GM18951 (cell line): Measurements from ENCODE around the gene ABLIM1.

ENCODE experiments used
- POLR2A ChIP-seq: IDR thresholded peaks from 4 replicates; pipeline ENCODE4 v1.6.1; 2011; ENCODE audit warnings: mild to moderate bottlenecking; ENCODE audit not compliant: insufficient read length, insufficient read depth; ENCODE audit errors: extremely low read depth
- in situ Hi-C: fragments of 300-500 bp; cut with MboI; formaldehyde crosslinking; loops from one replicate; pipeline ENCODE4 v1.12.0; 2022; ENCODE audit warnings: low sequenced_read_pairs, mixed read lengths, inconsistent platforms; ENCODE audit not compliant: unreplicated experiment

ABLIM1 gene

DNA sequence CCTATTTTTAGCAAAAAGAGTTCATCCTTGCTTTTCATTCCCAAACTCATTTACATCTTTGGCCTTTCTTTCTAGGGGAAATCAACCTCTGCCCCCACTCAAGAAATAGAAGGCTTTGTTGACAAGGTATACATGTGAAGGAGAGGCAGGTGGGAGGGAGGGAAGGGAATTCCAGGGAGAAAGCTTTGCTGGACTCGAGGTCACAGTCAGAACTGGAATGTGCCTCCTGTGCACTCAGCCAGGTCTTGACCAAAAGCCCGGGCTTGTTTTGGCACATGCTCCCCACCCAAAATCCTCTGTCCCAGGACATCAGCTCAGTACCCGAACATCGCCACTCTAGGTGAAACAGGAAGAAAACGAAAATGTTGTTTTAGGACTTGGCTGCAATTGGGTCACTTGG is 61.3 kb downstream of the ABLIM1 start:
- TF ChIP-seq POLR2A, result no peak
- in situ Hi-C loops, result no loop called here

DNA sequence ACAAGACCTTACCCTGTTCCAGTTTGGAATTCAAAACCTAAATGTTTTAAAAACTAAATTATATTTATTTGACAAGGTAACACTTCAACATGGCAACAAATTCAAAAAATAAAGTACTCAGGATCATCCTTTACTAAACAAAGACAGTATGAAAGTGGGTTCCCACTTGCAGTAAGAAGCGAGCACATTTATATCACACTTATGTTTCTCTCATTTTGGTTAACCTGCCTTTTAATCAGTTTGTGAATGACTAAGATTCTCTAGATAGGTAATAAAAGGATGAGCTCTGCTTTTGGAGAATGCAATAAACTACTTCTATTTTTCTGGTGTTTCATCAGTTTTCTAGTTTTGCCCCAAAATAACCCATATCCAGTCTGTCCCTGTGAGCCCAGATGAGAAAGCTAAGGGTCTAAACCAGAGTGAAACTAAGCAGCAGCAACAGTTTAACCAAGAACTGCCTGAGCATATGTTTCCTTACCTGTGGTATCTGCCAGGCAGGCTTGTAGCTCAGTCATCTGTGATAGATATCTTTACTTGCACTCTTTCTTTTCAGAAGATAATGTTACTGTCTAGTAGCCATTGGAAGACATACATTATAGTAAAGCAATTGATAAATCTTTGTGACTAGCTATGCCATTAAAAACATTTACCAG is 64.1 kb downstream of the ABLIM1 start:
- in situ Hi-C loops, result no loop called here

DNA sequence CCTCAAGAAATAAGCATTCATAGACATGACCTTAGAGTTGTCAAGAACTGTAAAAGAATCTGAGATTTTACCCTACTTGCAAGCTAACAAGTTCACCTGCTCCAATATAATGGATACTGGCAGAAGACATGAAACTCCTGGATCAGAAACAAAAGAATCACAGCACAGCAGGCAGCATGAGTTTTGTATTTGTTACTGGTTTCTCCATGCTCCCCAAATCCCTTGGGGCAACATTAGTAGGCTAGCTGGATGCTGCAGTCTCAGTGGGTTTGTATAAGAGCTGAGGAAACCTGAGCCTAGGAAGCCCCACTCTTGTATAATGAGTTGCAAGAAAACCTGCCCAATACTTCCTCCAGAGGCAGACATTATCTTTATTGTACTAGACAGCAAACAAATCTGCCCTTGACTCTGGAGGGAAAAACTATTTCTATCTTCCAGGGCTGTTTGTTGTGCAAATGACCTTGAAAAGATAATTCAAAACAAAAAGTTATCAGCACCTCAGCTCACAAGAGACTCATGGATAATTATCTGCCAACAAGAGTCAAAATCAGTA is 64.8 kb downstream of the ABLIM1 start:
- TF ChIP-seq POLR2A, result no peak
- in situ Hi-C loops, result no loop called here

More for the DNA sequence above, 64.1 kb downstream of the ABLIM1 start:
- TF ChIP-seq POLR2A, result no peak

DNA sequence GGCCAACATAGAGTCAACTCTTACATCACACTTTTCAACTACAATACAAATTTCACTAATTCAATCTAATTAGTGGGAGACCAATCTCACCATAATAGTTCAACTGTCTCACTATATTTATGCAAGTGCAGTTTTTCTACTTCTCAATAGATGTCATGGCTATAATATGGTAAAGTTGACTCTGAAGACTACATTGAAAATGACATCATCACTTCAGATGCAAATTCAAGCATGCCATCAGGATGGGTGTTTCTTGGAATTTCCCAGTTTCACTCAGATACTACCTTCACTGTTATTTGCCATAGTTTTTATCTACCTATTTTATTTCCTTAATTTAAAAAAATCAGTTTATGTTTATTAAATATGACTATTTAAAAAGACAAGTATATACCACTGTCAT is 67.1 kb downstream of the ABLIM1 start:
- in situ Hi-C loops, result no loop called here
- no peak for TF ChIP-seq POLR2A

DNA sequence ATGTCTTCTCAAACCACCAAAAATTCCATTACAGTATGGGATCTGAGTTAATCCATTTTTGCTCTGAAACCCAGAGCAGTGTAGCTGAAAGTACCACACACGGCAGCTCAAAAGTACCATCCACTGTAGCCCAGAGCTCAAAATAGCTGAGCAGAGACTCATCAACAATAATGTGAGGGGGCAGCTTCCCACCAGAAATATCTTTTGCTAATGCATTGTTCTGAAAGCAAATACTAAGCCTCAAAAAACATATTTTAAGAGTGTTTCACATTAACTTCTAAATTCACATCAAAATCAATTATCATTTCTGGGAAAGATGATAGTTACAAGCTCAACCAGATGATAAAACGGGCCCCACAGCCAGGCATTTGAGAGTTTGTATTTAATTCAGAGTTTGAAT is 73.7 kb downstream of the ABLIM1 start:
- no peak for TF ChIP-seq POLR2A
- in situ Hi-C loops, result no loop called here

DNA sequence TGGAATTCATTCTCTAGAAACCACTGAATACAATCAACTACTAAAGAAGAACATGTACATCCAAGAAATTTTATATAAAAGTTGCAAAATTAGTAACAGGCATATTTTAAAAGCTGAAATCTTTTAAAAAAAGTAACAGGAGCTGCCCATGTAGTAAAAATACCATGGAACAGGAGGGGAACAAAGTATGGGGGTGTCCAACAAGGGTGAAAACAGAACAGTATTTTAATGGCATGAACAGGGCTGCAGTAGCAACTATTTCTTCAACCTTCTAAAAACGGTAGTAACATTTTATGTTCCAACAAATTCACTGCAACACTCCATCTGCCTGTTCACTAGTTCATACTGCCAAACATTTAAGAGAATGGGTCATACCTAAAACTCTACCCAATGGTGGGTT is 77.0 kb downstream of the ABLIM1 start:
- in situ Hi-C loops, result no loop called here
- TF ChIP-seq POLR2A, result no peak

DNA sequence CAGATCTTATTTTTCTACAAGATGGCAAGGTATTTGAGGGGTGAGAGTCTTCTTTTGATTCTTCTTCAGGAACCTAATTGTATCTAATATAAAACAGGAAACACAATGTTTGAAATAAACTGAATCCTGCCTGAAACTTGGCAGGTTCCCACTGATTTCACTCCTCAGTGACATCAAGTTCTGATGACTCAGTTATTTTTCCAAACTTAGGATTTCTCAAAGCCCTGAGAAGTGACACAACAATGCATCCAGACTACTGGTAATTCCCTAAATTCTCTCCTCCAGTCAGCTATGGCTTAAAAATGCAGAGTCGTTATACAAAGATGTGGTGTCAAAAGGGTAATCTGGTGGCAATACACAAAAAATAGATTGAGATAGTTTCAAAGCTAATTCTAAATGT is 80.9 kb downstream of the ABLIM1 start:
- in situ Hi-C loops, result no loop called here

DNA sequence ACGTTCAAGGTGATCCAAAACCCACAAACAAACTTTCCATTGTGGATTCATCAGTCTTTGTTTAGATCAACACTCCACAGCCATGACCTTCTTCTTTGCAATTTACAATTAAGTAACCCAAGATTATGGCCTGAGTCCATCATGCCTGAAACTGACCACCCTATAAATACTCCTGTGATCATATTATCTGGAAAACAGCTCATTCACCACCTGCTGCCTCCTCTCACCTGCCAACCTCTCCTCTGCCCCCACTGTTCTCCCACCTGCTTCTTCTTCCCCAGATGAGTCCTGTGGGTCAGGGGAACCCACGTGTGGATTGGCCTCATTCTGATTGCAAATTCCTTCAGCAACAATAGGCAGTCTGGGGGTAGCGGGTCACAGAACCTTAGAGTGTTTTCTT is 81.4 kb downstream of the ABLIM1 start:
- in situ Hi-C loops, result no loop called here
- no peak for TF ChIP-seq POLR2A

More for the DNA sequence above, 80.9 kb downstream of the ABLIM1 start:
- TF ChIP-seq POLR2A, result no peak

DNA sequence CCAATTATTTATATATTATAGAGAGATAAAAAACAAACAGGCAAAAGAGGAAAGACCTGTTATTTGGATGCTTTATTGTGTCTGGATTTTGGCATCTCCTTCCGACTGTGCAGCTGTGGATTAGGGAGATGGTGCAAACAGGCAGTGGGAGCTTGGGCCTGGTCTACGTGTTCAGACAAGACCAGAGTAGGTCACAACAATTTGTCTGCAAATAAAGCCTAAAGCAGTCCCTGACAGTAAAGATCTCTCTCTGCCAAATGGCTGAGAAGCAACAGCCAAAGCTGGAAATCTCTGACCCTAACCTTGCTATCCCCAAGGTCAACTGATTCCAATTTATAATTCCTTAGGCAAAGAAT is 82.0 kb downstream of the ABLIM1 start:
- no peak for TF ChIP-seq POLR2A
- in situ Hi-C loops, result no loop called here

DNA sequence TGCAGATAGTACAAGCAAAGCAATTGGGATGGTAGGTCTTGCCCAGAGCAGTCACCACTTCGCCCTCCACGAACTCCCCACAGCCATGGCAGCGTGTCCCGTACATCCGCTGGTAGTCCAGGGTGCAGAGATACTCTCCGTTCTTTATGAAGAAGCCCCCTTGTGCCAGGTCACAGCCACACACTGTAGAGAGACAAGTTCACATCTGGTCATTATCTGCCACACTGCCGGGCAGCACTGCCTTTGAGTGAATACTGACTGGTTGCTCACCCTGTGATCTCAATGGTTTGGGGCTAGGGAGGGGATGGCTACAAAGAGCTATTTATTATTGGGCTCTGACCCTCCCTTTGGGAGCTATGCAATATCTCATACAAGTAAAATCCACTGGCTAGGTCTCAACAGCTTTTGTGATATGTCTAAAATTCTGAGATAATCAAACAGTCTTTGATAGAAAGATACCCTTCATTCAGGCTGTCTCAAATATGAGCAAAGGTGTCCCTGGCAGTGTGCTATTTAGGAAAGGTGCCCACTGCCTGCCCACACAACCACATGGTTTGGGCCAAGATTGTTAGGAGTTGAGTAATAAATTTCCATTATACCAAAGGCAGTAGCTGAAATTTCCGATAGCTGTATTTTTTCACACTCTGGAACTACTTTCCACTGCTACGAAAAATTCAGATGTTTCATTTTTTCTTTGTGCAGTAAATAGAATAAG is 82.5 kb downstream of the ABLIM1 start:
- in situ Hi-C loops, result no loop called here
- no peak for TF ChIP-seq POLR2A

DNA sequence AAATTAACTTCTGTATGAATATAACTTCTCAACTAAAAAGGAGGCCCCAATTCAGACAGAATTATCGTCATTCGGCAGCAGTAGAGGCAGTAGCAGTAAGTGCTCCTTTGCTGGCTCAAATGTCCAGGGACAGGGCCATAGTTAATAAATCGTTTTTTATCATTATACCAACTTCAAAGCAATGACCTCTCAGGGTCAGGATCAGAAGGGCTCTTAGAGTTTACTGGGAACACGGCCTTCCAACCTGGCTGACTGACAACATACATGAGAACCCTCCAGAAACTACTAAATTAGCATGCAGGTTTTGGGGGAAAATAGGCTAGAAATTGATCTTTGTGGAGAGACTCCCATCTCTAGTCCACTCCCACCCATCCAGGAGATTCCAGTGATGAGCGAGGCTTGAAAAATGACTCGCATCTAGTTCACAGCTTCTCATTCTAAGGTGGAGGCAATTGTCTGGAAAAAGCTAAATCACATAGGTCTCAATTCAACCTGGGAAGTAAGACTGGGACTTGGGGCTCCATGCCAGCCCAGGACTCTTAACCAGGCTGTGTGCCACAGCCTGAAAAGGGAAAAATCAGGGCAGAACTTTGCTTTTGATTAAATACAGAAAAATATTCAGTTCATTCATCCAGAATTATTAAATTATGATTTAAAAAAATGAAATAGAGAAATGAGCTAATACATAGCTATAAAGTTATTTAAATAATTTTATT is 84.6 kb downstream of the ABLIM1 start:
- no peak for TF ChIP-seq POLR2A
- in situ Hi-C loops, result no loop called here

DNA sequence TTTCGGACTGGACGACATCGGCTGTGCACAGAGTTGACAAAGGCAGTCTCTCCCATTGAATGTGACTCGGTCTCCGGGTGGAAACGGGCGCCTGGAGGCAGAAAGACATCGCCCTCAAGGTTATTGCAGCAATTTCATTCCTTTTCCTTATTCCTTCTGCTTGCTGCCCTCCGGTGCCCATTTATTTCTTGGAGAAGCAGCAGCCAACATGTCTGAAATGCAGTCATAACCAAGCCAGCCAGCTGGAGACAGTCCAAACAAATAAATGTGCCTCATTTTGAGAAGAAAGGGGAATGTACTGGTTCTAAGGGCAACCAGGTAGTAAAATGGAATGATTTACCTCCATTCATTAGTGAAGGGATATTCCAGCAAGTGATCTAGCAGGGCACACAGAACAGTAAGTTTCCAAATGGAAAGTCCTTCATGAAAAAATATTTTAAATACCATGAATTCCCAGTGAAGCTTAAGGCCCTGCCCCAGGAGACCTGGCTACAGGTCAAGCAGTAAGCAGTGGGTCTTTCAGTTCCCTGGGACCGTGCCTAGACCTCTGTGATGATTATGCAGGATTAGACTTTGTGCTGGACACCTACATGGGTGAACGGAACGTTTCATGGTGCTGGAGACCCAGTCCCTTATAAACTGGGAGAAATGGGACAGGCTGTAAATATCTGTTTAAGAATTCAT is 86.6 kb downstream of the ABLIM1 start:
- in situ Hi-C loops, result no loop called here
- TF ChIP-seq POLR2A, result no peak

DNA sequence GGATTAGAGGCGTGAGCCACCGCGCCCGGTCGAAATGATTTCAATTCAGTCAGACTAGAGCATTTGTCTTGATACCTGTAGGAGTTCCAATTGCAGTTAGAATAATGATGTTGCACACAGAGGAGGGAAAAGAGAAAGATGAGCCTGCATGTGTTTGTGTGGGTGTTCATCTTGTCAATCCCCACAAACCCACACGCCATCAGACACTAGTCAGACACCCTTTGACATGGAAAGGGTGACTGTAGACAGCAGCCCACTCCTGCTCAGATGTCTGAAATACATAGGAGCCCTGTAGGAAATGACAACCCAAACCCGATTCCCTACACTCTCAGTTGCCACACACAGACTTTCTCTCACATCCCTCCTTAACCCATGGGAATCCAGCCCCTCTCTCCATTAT is 92.0 kb downstream of the ABLIM1 start:
- in situ Hi-C loops, result no loop called here
- no peak for TF ChIP-seq POLR2A
